NB4 (cell line): ENCODE measurements around the gene CIITA.

Source experiments
- DNase-seq: peaks from one replicate; pipeline ENCODE4 v3.0.0; 2010; ENCODE audit warnings: low read depth
- H3K4me3 ChIP-seq: one replicate; pipeline ENCODE4 v1.5.1; 2011; ENCODE audit warnings: mild to moderate bottlenecking, low read depth, low read length, moderate library complexity
- MAX ChIP-seq: IDR thresholded peaks from 2 replicates; pipeline ENCODE4 v1.6.1; 2011; ENCODE audit warnings: low read depth, low read length
- MYC ChIP-seq: IDR thresholded peaks from 2 replicates; pipeline ENCODE4 v1.6.1; 2011; ENCODE audit warnings: low read depth, low read length
- POLR2A ChIP-seq: IDR thresholded peaks from 2 replicates; pipeline ENCODE4 v1.6.1; 2011; ENCODE audit warnings: mild to moderate bottlenecking; ENCODE audit not compliant: insufficient read length; ENCODE audit errors: extremely low read depth
- TF ChIP-seq, protein P1 (sequence below): IDR thresholded peaks from one replicate; pipeline ENCODE4 v1.5.1; 2012; ENCODE audit warnings: low read depth, low read length

The CIITA gene

DNA sequence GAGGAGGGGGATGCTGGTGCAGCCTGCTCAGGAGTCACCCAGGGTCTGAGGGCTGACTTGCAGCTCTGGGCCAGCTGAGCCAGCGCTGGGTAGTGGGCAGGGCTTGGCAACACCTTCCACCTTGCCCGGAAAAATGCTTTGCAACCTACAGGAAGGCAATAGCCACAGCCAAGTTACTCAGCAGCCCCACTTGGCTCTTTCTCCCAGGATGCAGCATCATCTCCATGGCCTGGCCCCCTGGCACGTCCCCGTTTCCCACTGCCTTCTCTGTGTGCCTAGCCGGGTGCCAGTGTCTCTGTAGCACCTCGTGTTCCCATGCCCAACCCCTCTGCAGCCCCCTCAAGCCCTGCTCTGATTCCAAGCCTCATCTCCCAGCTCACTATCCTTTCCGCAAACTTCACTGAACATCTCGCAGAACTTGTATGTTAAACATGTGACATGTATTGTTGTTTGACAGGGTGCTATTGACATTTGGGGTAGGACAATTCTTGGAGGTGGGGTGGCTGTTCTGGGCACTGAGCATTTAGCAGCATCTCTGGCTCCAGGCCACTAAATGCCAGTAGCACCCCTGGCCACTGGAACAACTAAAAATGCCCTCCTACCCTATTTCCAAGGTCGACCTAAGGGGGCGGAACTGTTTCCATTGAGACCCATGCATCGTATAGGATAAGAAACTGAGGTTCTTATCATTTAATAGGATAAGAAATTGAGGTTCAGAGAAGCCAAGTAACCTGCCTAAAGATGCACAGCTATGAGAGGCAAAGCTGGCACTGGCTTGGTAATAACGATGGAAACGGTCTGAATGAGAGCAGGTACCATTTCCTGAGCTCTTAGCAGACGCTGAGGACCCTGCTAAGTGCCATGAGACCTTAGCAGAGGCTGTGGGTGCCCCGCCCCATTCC is 53.1 kb downstream of the CIITA start:
- TF ChIP-seq MAX (no peak), POLR2A (no peak), MYC (no peak)
- TF ChIP-seq, protein P1, sequence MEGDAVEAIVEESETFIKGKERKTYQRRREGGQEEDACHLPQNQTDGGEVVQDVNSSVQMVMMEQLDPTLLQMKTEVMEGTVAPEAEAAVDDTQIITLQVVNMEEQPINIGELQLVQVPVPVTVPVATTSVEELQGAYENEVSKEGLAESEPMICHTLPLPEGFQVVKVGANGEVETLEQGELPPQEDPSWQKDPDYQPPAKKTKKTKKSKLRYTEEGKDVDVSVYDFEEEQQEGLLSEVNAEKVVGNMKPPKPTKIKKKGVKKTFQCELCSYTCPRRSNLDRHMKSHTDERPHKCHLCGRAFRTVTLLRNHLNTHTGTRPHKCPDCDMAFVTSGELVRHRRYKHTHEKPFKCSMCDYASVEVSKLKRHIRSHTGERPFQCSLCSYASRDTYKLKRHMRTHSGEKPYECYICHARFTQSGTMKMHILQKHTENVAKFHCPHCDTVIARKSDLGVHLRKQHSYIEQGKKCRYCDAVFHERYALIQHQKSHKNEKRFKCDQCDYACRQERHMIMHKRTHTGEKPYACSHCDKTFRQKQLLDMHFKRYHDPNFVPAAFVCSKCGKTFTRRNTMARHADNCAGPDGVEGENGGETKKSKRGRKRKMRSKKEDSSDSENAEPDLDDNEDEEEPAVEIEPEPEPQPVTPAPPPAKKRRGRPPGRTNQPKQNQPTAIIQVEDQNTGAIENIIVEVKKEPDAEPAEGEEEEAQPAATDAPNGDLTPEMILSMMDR = no peak
- no peak for DNase-seq
- no peak overlapping the region for H3K4me3 ChIP-seq

- TF ChIP-seq, protein P1 = no peak
- TF ChIP-seq MYC (no peak), MAX (no peak), POLR2A (no peak)
- no peak for DNase-seq
- H3K4me3 ChIP-seq = no peak overlapping the region
Measured at GRCh38 chr16:10930755-10931093, 53.7 kb downstream of the CIITA start.

- TF ChIP-seq MAX (no peak), MYC (no peak), POLR2A (no peak)
- TF ChIP-seq, protein P1 = no peak
- DNase-seq = no peak
- H3K4me3 ChIP-seq = no peak overlapping the region
Measured at GRCh38 chr16:10931134-10931533, 54.1 kb downstream of the CIITA start.

DNA sequence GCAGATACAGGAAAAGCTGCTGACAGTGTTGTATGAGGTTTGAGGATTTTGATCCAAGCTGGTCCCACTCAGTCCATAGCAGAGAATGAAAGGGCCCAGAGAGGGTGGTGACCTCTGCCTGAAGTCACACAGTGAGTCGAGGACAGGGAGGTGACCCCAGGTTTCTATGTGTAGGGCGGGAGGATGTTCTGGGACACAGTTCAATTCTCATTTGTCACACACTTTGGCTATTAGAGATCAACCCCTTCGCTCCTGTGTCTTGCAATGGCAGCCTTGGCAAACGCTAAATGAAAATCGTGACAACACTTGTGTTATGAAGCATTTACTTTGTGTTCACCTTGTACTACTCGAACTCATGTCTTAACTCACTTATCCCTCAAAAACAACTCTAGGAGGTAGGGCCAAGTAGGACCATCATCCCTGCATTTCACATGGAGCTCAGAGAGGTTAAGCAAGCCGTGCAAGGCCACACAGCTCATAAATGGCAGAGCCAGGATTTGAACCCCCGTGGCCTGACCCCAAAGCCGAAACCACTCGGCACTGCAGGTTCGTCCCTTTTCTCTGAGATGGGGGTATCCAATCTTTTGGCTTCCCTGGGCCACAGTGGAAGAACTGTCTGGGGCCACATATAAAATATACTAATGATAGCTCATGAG is 55.1 kb downstream of the CIITA start:
- no peak for TF ChIP-seq POLR2A
- TF ChIP-seq MYC = no peak
- no peak for TF ChIP-seq MAX
- no peak for DNase-seq
- no peak overlapping the region for H3K4me3 ChIP-seq

DNA sequence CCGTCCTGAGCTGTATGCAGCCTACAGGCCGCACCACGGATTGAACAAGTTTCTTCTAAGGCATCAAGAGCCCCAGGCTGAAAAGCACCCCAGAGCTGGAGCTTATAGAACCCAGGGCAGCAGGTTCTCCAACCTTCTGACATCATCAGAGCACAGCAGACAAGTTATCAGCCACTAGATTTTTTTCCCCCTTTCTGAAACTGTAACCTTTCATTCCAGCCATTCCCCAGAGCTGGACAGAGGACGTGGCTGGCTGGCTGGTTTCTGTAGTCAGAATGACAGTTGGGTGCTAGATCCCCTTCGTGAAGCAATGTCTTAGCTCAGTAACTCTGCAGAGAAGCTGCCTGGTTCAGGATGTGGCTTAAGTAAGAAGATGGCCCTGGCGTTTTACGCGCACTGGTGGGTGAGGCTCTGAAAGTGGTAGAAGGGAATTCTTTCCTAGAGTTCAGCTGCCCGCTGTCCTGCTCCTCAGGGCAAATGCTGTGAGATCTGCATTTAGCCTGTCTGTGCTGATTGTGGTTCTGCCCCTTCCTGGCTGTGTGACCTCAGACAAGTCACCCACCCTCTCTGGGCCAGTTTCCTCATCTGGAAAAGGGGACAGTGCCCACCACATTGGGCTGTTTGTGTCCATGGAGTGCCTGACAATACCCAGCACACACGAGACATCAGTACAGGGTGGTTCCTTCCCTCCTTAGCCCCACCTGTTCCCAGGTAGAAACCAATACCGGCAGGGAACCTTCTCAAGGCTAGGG is 56.1 kb downstream of the CIITA start:
- no peak for TF ChIP-seq MAX
- TF ChIP-seq POLR2A = no peak
- TF ChIP-seq, protein P1 = no peak
- no peak for TF ChIP-seq MYC
- H3K4me3 ChIP-seq = no peak overlapping the region
- peak; percentile 36 for DNase-seq

DNA sequence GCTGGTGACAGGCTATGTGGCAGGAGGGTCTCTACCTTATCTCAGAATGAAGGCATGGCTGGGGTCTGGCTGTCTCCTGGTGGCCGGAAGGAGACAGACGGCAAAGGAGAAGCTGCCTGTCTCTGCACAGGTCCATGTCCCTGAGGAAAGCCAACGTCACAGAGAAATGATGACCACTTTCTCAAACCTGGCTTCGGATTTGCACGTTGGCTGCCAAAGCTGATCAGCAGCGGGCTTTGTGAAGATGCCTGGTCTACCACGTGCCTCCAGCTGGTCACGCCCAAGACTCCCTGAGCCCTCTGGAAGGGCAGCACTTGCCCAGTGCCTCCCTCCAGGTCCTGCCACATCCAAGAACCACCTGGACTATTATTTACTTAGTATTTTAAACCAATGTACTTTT is 56.9 kb downstream of the CIITA start:
- TF ChIP-seq POLR2A (no peak), MAX (no peak), MYC (no peak)
- TF ChIP-seq, protein P1 = no peak
- DNase-seq = no peak
- no peak overlapping the region for H3K4me3 ChIP-seq
